ENCODE measurements around the gene SCYGR7.

DNA sequence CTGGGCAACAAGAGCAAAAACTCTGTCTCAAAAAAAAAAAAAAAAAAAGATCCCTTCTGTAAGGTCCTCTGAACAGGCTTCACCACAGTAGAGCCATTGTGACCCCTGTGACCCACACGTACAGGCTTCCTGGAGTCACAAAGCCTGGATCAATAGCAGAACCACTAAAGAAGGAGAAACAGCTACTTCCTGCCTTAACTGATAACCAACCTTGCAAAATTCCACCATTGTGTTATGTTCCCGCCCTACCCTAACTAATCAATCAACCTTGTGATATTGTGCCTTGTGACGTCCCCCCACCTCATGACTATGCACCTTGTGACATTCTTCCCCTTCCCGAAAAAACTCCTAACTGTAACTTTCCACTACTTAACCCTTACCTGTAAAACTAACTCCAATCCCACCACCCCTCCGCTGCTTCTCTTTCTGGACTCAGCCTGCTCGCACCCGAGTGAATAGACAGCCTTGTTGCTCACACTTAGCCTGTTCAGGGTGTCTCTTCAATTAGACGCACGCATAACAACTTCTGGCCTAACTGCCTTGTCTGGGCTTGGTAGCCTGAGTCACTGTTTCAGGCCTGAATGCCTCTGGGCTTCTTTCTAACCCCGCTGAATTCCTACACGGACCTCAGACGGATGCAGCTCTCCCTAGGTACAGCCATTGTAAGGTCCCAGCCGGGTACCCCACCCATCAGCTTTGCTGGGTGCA is 31.4 kb downstream of the SCYGR7 start:
- TF ChIP-seq, protein P1, sequence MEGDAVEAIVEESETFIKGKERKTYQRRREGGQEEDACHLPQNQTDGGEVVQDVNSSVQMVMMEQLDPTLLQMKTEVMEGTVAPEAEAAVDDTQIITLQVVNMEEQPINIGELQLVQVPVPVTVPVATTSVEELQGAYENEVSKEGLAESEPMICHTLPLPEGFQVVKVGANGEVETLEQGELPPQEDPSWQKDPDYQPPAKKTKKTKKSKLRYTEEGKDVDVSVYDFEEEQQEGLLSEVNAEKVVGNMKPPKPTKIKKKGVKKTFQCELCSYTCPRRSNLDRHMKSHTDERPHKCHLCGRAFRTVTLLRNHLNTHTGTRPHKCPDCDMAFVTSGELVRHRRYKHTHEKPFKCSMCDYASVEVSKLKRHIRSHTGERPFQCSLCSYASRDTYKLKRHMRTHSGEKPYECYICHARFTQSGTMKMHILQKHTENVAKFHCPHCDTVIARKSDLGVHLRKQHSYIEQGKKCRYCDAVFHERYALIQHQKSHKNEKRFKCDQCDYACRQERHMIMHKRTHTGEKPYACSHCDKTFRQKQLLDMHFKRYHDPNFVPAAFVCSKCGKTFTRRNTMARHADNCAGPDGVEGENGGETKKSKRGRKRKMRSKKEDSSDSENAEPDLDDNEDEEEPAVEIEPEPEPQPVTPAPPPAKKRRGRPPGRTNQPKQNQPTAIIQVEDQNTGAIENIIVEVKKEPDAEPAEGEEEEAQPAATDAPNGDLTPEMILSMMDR (IDR thresholded peaks at IDR 0.05) = no peak
- no peak for TF ChIP-seq POLR2A (IDR thresholded peaks at IDR 0.05)
